ENCODE results near the gene FNDC3B.
A peak's percentile ranks its signal among the peaks of the same experiment; 100 is the strongest.

Gene FNDC3B

DNA sequence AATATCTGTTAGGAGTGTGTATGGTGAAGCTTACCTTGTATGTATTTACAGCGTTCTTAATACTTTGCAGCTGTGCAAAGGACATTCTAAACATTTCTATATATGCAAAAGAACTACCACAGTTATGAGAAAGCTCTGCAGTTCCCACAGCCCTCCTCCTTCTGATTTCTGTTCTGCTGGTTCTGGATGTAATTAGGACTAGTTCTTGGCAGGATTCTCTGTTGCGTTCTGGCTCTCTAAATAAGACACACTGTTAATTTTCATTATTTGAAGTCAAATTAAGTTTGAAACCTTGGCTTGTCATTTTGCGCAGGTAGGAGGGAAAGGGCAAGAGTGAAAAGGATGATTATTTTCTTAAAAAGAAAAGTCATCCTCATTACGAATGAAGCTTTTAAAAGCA, 76.4 kb downstream of the FNDC3B start:
- DNase-seq (ENCODE audit: low spot score) = no peak

DNA sequence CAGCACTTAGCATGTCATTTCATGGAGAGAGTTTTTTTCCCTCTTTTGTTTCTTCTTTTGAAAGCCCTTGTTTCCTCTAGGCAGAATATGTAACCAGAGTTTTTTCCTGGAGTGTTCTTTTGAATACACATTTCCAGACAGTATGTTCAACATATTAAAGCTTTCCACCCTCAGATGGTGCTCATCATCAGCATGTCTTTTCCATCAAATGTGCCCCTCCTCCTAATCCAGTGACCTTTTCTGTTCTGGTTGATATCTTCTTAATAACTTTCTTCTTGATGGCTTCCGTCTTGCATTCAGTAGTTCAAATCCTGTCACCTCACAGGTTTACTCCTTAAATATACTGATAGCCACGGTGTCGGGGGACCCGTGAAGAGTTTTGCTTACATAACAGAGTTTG, 78.6 kb downstream of the FNDC3B start:
- no peak for DNase-seq (ENCODE audit: low spot score)

DNA sequence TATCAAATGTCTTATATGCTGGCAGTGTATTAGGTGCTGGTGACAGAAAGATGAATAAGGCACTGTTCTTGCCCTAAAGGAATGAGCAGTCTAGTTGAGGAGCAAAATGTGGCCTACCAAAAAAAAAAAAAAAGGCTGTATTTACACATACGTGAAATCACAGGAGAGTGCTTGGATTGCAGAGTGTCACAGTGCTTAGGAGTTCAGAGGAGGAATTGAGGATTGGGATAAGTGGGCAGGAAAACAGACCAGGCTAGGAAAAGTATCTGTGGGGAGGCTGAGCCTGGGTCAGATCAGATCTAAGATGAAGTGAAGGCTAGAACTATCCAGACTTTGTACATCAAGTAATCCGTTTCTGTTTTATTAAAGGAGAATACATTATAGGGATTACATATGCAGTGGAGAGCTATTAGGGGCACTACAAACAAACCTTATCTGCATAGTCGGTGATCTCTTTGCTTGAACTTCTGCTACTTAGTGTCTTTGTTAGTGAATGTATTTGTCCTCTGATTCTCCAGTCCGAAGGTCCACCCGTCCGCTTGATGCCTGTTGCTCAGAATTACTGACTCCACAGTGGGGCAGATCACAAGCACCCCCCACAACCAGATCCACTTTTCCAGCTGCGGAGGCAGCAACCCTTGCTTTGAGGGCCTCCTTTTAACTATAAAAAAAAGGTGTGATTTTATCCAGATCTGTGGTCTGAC, 80.0 kb downstream of the FNDC3B start:
- DNase-seq (ENCODE audit: low spot score) = no peak

DNA sequence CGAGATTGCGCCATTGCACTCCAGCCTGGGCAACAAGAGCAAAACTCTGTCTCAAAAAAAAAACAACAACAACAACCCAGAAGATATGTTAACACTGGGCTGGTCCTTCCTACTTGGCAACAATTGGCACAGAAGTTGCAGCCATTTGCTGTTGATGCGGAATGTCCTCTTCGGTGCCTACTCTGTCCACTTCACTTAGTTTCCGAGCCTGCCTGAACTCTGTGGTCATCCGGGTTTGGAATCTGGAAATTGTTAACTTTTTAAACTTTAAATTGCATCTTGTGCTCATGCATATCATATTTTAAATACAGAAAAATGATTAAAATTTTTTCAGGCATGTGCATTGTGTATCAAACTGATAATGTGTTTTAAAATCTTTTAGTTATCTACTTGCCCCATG, 81.5 kb downstream of the FNDC3B start:
- DNase-seq (ENCODE audit: low spot score) = no peak

DNA sequence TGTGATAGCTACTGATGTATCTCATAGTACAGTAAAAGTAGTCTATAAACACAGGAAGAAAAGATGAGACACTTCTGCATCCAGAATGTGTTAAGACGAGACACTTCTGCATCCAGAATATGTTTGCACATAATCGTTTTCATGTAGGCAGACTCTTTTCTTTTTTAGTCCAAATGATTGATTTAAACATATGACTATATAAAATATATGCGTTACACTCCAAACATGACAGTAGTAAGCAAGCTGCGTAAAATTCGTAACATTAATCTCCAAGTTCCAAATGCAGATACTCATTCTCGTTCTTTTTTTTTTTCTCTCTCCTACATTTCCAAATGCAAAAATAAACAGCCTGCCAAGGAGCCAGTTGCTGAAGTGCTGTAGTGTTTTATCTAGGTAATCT, 82.6 kb downstream of the FNDC3B start:
- no peak for DNase-seq (ENCODE audit: low spot score)

DNA sequence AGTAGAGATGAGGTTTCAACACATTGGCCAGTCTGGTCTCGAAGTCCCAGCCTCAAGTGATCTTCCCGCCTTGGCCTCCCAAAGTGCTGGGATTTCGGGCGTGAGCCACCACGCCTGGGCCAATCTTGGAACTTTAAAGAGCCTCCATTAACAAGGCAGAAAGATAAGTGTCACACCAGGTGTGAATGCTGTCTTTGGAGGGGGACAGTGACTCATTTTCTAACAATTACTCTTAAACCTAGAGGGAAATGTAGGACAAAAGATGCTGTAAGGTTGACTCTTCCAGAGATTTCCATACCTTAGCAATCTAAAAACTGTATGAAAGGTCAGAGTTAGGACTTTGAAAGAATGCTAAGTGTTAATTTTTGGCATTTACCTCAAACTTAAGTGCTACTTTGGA, 84.9 kb downstream of the FNDC3B start:
- DNase-seq (ENCODE audit: low spot score) = no peak

DNA sequence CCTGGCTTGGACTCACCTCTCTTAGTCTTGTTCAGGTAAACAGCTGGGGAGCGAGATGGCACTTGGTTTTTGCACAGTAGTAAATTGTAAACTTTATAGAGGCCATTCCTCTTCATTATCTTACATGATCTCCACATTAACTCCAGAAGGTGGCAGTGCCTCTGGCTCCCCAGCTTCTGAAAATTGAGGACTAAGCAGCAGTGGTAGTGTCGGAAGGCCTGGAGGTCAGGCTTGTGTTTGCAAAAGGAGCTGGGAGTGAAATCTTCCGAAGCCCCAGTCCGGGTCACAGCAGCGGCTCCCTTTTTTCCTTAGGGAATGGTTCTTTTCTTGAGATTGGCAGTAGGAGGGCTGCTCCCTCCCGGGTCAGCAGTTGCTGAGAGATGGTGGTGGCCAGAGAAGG, 85.7 kb downstream of the FNDC3B start:
- no peak for DNase-seq (ENCODE audit: low spot score)

DNA sequence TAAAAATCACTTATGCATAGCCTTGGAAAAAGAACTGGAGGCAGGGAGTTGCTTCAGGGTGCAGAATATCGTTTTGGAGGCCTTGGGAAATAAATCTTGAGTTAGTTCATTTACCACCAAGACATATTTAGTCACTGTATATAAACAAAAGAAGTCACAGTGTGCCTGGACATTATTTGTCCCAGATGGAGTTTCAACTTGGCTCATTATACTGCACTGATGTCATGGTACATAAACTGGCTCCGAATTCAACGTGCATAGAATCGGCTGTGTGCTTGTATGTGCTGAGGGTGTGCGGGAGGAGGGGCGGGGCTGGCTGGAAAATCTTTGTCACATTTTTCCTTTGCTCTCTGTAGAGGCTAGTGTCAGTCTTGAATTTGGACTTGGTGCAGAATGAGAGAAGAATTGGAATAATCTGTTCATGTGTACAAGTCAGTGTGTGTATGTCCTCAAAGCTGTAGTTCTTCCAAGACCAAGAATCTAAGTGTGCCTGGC, 86.6 kb downstream of the FNDC3B start:
- DNase-seq (ENCODE audit: low spot score) = no peak

DNA sequence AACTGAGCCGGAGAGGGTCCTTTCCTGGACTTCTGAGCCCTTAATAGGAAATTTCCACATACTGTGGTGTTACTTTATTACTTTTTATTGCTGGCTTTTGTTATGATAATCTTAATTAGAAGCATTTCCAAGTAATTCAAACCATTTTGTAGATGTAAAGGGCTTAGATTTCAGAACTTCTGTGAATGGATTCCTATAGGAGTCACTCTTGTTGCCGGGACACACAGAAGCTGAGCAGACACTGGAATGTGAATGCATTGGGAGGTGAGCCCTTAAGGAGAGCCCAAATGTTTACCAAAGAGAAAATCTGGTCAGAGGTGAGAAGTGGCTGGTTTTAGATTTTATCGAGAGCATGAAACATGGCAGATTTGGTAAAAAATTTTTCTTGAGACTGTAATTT, 87.4 kb downstream of the FNDC3B start:
- DNase-seq (ENCODE audit: low spot score) = no peak

DNA sequence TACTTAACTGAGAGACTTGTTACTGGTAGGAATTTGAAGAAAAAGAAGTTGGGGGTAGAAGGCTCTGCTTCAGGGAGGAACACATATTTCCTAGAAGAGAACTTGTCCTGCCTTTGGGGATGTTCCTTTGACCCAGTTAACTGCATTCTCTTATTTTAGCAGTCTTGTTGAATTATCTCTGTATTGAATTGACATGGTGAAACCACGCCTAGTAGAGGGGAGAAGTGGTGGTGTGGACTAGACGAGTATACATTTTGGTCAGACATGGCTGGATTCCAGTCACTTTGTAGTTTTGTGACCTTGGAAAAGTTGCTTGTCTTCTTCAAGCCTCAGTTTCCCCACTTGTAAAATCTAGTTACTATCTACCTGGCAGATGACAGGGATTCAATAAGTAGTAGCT, 87.8 kb downstream of the FNDC3B start:
- no peak for DNase-seq (ENCODE audit: low spot score)

DNA sequence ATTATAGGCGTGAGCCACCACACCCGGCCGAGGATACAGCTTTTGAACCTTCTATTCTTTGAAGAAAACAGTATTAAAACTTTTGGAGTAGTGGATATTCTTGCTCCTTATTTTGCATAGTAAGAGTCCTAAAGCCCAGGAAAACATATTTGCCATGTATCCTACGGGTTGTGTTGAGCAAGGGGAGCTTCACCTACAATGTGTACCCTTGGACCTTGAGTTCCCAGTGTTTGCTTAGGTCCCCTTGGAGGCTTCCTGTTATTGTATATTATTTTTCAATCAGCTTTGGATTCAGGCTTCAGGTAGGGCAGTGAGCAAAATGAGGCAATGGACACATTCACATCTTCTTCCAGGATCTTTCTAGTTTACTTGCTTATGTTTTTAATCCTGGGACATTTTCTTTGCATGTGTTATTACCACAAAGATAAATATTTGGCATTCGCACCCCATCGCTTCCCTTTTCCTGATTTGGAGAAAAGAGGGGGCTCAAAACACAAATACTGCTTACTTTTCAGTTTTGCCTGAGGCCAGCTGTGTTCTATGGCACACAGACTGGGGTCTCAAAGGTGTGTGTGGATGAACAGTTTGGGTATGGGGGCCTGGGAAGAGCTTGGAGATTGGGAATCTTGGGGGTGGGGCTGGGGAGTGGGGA, 88.7 kb downstream of the FNDC3B start:
- DNase-seq (ENCODE audit: low spot score) = no peak

DNA sequence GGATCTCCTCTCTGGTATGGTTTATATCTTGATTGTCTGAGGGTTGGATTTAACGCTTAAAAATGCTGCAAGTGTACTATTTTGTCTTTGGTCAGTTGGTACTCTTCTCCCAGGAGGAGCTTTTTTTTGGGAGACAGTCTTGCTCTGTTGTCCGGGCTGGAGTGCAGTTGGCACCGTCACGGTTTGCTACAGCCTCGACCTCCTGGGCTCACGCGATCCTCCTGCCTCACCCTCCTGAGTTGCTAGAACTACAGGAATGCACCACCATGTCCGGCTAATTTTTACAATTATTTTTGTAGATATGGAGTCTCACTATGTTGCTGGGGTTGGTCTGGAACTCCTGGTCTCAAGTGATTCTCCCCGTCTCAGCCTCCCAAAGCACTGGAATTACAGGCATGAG, 89.5 kb downstream of the FNDC3B start:
- DNase-seq (ENCODE audit: low spot score) = no peak

DNA sequence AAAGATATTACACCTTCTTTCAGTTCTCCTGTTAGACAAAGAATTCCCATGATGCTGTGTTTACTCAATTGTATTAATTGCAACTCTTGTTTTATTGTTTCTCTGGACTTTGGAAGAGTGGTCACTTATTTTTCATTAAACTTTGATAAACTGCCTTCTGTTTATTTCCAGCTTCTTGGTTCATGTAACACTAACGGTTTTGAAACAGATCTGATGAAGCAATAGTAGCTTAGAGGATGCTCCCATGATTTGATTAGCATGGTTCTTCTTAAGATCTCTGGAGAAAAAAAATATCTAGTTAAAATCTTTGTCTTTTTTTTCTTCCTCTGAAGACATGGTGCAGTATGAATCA, 90.1 kb downstream of the FNDC3B start:
- DNase-seq (ENCODE audit: low spot score) = no peak

DNA sequence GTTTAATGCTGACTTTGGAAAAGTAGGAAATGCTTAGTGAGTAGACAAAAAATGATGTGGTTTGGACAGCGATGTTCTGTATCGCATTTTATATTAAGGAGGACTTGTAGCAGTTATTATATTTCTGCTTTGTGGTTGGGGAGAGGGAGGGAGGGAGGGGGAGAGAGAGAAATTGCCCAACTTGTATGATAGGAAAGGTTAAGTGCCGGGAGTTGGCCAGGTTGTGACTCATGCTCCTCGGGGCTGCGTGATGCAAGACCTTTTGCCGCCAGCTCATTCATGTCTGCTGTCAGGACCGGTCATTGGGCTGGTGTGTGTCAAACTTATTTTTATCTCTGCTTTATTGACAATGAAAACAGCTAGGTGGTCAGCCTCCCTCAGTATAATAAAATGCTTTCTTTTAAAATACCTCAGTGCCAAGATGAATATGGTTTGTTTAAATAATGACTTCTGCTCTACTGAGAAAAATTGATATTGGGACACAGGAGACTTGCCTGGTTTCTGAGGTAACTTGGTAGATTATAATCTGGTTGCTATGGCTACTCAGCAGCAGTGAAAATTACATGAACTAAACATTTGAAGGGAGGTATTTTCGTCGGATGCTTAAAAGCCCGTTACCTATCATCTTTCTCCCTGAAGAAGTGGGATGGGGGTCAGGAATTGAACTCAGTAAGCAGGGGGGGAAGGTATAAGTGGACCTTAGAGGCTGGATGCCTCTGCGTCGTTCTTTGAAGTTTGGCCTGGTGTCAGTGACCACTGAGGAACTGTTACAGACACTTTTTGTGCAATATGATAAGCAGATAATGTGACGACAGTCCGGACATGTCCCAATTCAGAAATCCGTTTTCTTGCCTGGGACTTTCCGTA, 90.7 kb downstream of the FNDC3B start:
- DNase-seq (ENCODE audit: low spot score) = peak; percentile 47

DNA sequence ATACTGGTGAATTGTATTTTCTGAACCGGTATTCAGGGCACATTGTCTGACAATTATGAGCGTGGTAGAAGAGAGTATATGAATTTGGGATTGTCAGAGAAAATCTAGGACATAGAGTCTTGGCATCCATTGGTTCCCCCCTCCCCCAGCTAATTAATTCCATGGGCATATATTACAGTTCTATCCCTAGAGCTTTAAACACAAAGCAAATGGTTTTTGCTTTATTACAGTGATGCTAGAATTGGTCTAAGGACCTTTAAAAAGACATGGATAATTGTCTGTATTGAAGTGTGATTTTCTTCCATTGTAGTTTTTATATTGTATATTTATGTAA, 91.3 kb downstream of the FNDC3B start:
- DNase-seq (ENCODE audit: low spot score) = no peak

DNA sequence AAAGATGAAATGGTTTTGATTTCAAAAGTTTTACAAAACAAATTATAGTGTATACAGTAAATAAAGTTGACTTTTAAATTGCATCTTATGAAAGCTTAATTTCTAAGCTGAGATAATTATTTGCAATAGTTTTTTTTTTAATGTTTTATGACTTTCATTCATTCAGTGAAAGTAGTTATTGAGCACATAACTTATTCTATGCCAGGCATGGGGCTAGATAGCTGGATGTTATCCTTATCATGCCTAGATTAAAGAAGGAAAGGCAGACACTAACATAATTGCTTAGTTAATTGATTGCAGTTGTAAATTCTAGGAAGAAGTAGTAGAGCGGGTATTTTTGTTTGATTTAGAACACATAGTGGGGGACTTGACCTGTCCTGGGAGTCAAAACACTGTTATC, 92.4 kb downstream of the FNDC3B start:
- DNase-seq (ENCODE audit: low spot score) = no peak

DNA sequence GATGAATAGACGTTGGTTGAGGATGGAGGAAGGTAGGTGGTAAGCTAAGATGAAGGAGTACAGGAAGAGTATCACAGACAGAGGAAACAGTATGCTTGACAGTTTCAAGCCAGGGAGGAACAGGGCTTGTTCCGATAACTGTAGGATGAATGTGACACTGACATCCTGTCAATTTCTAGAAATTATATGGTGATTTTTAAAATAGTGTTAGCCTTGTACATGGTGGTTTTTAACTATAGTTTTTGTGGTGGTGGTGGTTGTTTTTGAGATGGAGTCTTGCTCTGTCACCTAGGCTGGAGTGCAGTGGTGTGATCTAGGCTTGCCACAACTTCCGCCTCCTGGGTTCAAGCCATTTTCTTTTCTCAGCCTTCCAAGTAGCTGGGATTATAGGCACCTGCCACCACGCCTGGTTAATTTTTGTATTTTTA, 92.8 kb downstream of the FNDC3B start:
- no peak for DNase-seq (ENCODE audit: low spot score)

DNA sequence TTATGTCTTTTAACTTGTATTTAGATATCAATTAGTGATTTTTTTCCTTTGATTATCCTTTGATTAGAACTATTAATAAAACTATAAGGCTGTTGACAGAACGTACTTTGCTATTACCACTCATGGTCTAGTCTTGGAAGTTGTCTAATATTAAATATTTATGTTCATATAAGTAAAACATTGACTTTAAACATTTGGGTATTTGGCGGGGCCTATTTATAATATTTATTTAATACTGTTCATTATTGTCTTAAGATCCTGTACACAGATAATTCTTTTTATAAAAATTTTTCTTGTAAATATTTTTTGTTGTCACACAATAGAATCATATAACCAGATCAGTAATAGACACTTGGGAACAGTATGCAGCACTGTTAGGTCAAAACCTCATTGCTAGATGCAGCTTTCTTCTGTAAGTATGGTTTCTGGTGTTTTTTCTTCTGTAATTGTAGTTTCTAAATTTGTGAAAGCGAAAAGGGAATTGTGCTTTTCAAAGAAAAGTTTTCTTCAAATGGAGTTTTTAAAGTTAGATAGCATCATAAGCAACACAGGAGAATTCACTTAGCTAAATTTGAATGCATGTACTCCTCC, 93.4 kb downstream of the FNDC3B start:
- DNase-seq (ENCODE audit: low spot score) = no peak

DNA sequence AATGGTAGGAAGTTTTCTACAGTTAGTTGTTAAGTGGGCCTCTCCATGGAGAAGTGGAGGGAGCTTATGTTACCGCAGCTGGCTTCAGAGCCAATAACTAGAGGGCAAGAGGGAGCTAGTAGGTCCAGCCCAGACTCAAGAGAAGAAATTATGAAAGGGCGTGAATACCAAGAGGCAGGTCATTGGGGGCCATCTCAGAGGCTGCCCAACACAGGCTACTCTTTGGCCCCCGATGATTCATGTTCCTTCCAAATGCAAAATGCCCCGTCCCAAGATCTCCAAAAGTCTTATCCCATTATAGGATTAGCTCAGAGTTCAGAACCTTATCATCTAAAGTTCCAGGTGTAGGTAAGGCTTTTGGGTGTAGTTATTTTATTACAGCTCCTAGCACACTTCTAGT, 94.5 kb downstream of the FNDC3B start:
- DNase-seq (ENCODE audit: low spot score) = no peak

DNA sequence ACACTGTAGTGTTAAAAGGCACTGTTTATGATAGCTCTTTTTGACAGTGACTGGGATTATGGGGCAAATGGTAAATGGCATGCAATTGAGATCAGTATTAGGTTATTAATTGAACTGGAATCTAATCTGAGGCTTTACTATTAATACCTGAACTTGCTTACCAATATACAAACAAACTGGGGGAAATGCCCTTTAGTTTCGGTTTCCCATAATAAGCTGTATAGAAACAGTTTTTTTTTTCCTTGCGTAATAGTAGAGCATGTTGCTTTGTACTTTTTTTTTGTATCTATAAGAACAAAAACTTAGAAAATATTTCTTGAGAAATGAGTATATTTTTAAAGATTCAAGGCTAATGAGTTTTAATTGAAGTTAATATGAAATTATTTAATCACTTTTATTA, 95.0 kb downstream of the FNDC3B start:
- no peak for DNase-seq (ENCODE audit: low spot score)

DNA sequence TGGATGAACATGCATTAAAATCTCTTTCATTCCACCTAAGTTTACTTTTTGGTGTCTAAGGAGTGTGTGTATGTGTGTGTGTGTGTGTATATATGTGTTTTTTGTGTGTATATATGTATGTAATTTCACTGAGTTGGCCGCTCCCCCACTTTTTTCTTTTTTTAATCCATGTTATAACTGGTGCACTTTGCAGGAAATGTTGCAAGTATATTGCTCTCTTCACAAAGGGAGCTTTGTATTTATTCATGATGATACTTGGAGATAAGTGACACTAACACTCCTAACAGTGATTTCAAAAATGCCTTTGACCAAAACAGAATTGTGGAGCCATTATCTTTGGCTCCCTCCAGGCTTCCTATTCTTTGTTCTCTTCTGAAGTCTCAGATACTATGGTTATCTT, 95.8 kb downstream of the FNDC3B start:
- DNase-seq (ENCODE audit: low spot score) = no peak

DNA sequence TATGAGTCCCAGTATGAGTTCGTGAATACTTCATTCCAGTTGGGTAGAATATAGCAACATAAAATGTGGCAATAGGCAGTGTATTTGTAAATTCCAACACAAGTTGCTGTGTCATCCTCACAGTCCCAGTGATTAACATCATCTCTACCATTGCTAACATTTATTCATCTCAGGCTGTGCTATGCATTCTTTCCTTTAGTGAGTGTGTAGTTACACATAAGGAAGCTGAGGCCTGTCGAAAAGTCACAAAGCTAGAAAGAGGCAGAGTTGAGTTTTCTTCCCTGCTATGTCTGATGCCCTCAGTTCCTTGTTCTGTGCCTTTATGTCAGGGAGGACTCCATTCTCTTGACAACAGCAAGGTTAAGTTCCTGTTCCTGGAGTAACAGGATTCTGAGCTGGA, 96.4 kb downstream of the FNDC3B start:
- no peak for DNase-seq (ENCODE audit: low spot score)

DNA sequence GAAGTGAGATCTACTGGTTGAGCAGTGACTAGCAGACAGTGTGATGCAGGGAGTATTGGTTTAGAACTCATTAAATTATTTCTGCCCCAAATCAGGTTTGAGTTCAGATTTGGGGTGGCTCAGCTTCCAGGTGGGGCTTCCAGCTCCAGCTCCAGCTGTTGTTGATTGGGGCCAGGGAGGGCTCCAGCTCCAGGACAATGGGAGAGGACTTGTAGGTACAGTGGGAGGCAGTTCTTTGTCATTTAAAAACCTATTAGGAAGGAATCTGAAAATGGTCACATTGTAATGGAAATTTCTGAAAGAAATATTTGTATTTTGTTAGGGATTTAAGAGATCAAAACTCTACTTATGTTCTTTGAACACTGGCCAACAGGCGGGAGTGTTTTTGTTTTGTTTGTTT, 97.0 kb downstream of the FNDC3B start:
- DNase-seq (ENCODE audit: low spot score) = no peak

All from hematopoietic multipotent progenitor cell treated with erythropoietin and hydrocortisone succinate and interleukin-3 and kit ligand, for 17 days (in vitro differentiated cells).